HG03558 (cell line): ENCODE results near the gene SFI1.
"Not testable (repeated sequence)": the region's sequence is repeated elsewhere in the genome, so short reads cannot be mapped to it uniquely, and the experiment has no call there.

Experiments
- ATAC-seq: cut with Tn5 transposase; IDR thresholded peaks from one replicate; pipeline ENCODE4 v1.9.1; 2021; ENCODE audit warnings: moderate number of reproducible peaks; ENCODE audit not compliant: unreplicated experiment; ENCODE audit errors: extremely low read depth

SFI1 gene

GRCh38 chr22:31489632-31490495 lies 6.5 kb upstream of the SFI1 start, which contains the start of gene EIF4ENIF1:
TSS of gene EIF4ENIF1 (minus strand) at chr22:31489842. CDS start at chr22:31488718, 1,124 bp downstream.
- no peak for ATAC-seq

GRCh38 chr22:31490496-31490925 lies 5.8 kb upstream of the SFI1 start:
- ATAC-seq = peak; percentile 29

- ATAC-seq = no peak
Measured at GRCh38 chr22:31491218-31491962, 4.9 kb upstream of the SFI1 start.

GRCh38 chr22:31492151-31492550 lies 4.2 kb upstream of the SFI1 start:
- no peak for ATAC-seq

- not testable (repeated sequence) for ATAC-seq
Measured at GRCh38 chr22:31493355-31493754, 3.0 kb upstream of the SFI1 start.

GRCh38 chr22:31495343-31495742 lies 993 bp upstream of the SFI1 start:
- no peak for ATAC-seq

GRCh38 chr22:31496735-31497146 lies 405 bp downstream of the SFI1 start:
- no peak for ATAC-seq

- no peak for ATAC-seq
Measured at GRCh38 chr22:31497148-31497938, 1.0 kb downstream of the SFI1 start.

GRCh38 chr22:31501738-31502137 lies 5.4 kb downstream of the SFI1 start:
- no peak for ATAC-seq

GRCh38 chr22:31503211-31503964 lies 7.1 kb downstream of the SFI1 start:
- ATAC-seq = no peak

- no peak for ATAC-seq
Measured at GRCh38 chr22:31504282-31504681, 7.9 kb downstream of the SFI1 start.

- ATAC-seq = not testable (repeated sequence)
Measured at GRCh38 chr22:31507517-31507916, 11.2 kb downstream of the SFI1 start.

GRCh38 chr22:31508536-31508935 lies 12.2 kb downstream of the SFI1 start:
- ATAC-seq = no peak

GRCh38 chr22:31509061-31509762 lies 12.9 kb downstream of the SFI1 start:
- ATAC-seq = no peak

GRCh38 chr22:31520051-31520450 lies 23.7 kb downstream of the SFI1 start:
- ATAC-seq = no peak

GRCh38 chr22:31524132-31524531 lies 27.8 kb downstream of the SFI1 start:
- ATAC-seq = not testable (repeated sequence)

- ATAC-seq = no peak
Measured at GRCh38 chr22:31526270-31526669, 29.9 kb downstream of the SFI1 start.

- ATAC-seq = no peak
Measured at GRCh38 chr22:31530823-31531195, 34.5 kb downstream of the SFI1 start.

- no peak for ATAC-seq
Measured at GRCh38 chr22:31532060-31532459, 35.7 kb downstream of the SFI1 start.
